Liver (tissue), 9 donors: ENCODE measurements around the gene SMYD1. TPM values are rescaled to one million over a fixed set of nuclear protein-coding genes. Genes with fewer than 3 reads are reported as not detected.

Experiments used
- DNase-seq: peaks from one replicate; pipeline ENCODE4 v3.0.0-alpha.2; 2017; ENCODE audit warnings: low spot score
- H3K27ac ChIP-seq, 2 donors: one replicate each; pipeline ENCODE4 v1.7.0; 2013; ENCODE audit warnings: inconsistent platforms in 2 of 2, low read length in 2 of 2, control low read depth in 1 of 2, low read depth in 1 of 2, mild to moderate bottlenecking in 1 of 2
- H3K27me3 ChIP-seq, 4 donors: one replicate each; pipeline versions ENCODE4 v1.6.1 to v1.7.0; 2013; ENCODE audit warnings: low read length in 3 of 4, inconsistent platforms in 1 of 4, mild to moderate bottlenecking in 1 of 4, moderate library complexity in 1 of 4; ENCODE audit not compliant: control insufficient read depth in 4 of 4, insufficient read depth in 4 of 4
- H3K36me3 ChIP-seq, 4 donors: one replicate each; pipeline versions ENCODE4 v1.6.1 to v1.7.0; 2013; ENCODE audit warnings: low read length in 3 of 4, mild to moderate bottlenecking in 3 of 4, low read depth in 1 of 4, moderate library complexity in 1 of 4; ENCODE audit not compliant: control insufficient read depth in 4 of 4, insufficient read depth in 3 of 4
- H3K4me1 ChIP-seq, 4 donors: one replicate each; pipeline versions ENCODE4 v1.6.1 to v1.7.0; 2013; ENCODE audit warnings: low read length in 3 of 4, mild to moderate bottlenecking in 3 of 4, moderate library complexity in 1 of 4; ENCODE audit not compliant: control insufficient read depth in 4 of 4, insufficient read depth in 4 of 4
- H3K4me3 ChIP-seq, 3 donors: one replicate each; pipeline versions ENCODE4 v1.6.1 to v1.7.0; 2013; ENCODE audit warnings: low read length in 3 of 3, control low read depth in 1 of 3, low read depth in 1 of 3, mild to moderate bottlenecking in 1 of 3
- H3K9ac ChIP-seq, 2 donors: one replicate each; pipeline ENCODE4 v1.7.0; 2013; ENCODE audit warnings: low read length in 2 of 2, mild to moderate bottlenecking in 2 of 2, moderate library complexity in 2 of 2, control low read depth in 1 of 2, low read depth in 1 of 2
- H3K9me3 ChIP-seq, 4 donors: one replicate each; pipeline versions ENCODE4 v1.6.1 to v1.7.0; 2013; ENCODE audit warnings: low read length in 3 of 4; ENCODE audit not compliant: control insufficient read depth in 4 of 4
- ATF3 ChIP-seq: IDR thresholded peaks from 2 replicates; pipeline ENCODE4 v1.6.1; 2016; ENCODE audit warnings: antibody characterized with exemption
- CTCF ChIP-seq: fragments of 150-350 bp; IDR thresholded peaks from 2 replicates; pipeline ENCODE4 v1.5.1; 2017; ENCODE audit warnings: improper control_type of control experiment, low read depth, low read length; ENCODE audit not compliant: missing input control
- EGR1 ChIP-seq, 2 donors: IDR thresholded peaks; 2 replicates each; pipeline ENCODE4 v1.6.1; 2016 to 2018; ENCODE audit warnings: antibody characterized with exemption in 2 of 2, low read depth in 2 of 2
- FOXA1 ChIP-seq: IDR thresholded peaks from 2 replicates; pipeline ENCODE4 v1.6.1; 2016; ENCODE audit warnings: antibody characterized with exemption
- FOXA2 ChIP-seq: IDR thresholded peaks from 2 replicates; pipeline ENCODE4 v1.6.1; 2016; ENCODE audit warnings: antibody characterized with exemption
- GABPA ChIP-seq, 2 donors: IDR thresholded peaks in 1 of 2; conservative IDR thresholded peaks in 1 of 2; 2 replicates each; pipeline ENCODE4 v1.6.1; 2016; ENCODE audit warnings: antibody characterized with exemption in 2 of 2, mild to moderate bottlenecking in 1 of 2, moderate library complexity in 1 of 2
- HNF4A ChIP-seq, 2 donors: conservative IDR thresholded peaks; 2 replicates each; pipeline ENCODE4 v1.6.1; 2016; ENCODE audit warnings: antibody characterized with exemption in 2 of 2, mild to moderate bottlenecking in 2 of 2
- HNF4G ChIP-seq: IDR thresholded peaks from 2 replicates; pipeline ENCODE4 v1.6.1; 2016; ENCODE audit warnings: antibody characterized with exemption
- JUND ChIP-seq, 2 donors: IDR thresholded peaks; 2 replicates each; pipeline ENCODE4 v1.6.1; 2016; ENCODE audit warnings: antibody characterized with exemption in 2 of 2
- MAX ChIP-seq: IDR thresholded peaks from 2 replicates; pipeline ENCODE4 v1.6.1; 2016; ENCODE audit warnings: antibody characterized with exemption
- NR2F2 ChIP-seq: IDR thresholded peaks from 2 replicates; pipeline ENCODE4 v1.6.1; 2016; ENCODE audit warnings: antibody characterized with exemption
- RAD21 ChIP-seq, 2 donors: IDR thresholded peaks; 2 replicates each; pipeline ENCODE4 v1.6.1; 2016; ENCODE audit warnings: antibody characterized with exemption in 2 of 2, mild to moderate bottlenecking in 2 of 2
- REST ChIP-seq: IDR thresholded peaks from 2 replicates; pipeline ENCODE4 v1.6.1; 2016; ENCODE audit warnings: antibody characterized with exemption, mild to moderate bottlenecking
- RXRA ChIP-seq, 2 donors: IDR thresholded peaks; 2 replicates each; pipeline ENCODE4 v1.6.1; 2017 to 2018; ENCODE audit warnings: antibody characterized with exemption in 2 of 2, mild to moderate bottlenecking in 1 of 2
- SP1 ChIP-seq: IDR thresholded peaks from 2 replicates; pipeline ENCODE4 v1.6.1; 2018; ENCODE audit warnings: antibody characterized with exemption, mild to moderate bottlenecking
- TAF1 ChIP-seq: conservative IDR thresholded peaks from 2 replicates; pipeline ENCODE4 v1.6.1; 2016; ENCODE audit warnings: antibody characterized with exemption, mild to moderate bottlenecking
- YY1 ChIP-seq: IDR thresholded peaks from 2 replicates; pipeline ENCODE4 v1.6.1; 2016; ENCODE audit warnings: antibody characterized with exemption, mild to moderate bottlenecking
- ZBTB33 ChIP-seq: IDR thresholded peaks from 2 replicates; pipeline ENCODE4 v1.6.1; 2016; ENCODE audit warnings: antibody characterized with exemption
- WGBS: extraction: QIAGEN DNeasy Blood & Tissue Kit; methylation state at CpG from one replicate; pipeline ENCODE4 v1.1.7; 2013; 5-methylcytosine and 5-hydroxymethylcytosine counted together
- polyA plus RNA-seq, 2 donors: library from polyadenylated mRNA; stranded (reverse) in 1 of 2; unstranded in 1 of 2; fragments of 200-250 nt in 1 of 2; fragments of >200 nt in 1 of 2; fragmentation: Nextera tagmentation in 1 of 2; extraction: Ambion mirVana in 1 of 2; gene quantifications; one replicate each; pipeline versions ENCODE4 v1.2.1 to v1.2.3, GENCODE V29; 2013 to 2015
- total RNA-seq, 2 donors: library from RNA; depleted of rRNA; stranded (reverse); fragments of >200 nt; gene quantifications; one replicate each; pipeline ENCODE4 v1.2.3, GENCODE V29; 2014
- donor health status: healthy.
- donor health status: healthy.
- donor health status: healthy.
- donor health status: healthy.
- donor health status: healthy.

Gene SMYD1
- total and polyA plus RNA-seq, 4 donors = not detected

- peak overlapping the region; percentile 63 to 98 (median 95) for H3K4me3 ChIP-seq
- no peak for DNase-seq
- peak overlapping the region; percentile 53 to 88 for H3K9ac ChIP-seq
- TF ChIP-seq ATF3 (no peak), GABPA (IDR thresholded peaks at IDR 0.05 in 1 of 2, conservative IDR thresholded peaks at IDR 0.05 in 1 of 2) (no peak), ZBTB33 (no peak), JUND (IDR thresholded peaks at IDR 0.05) (no peak), NR2F2 (no peak), CTCF (no peak), HNF4A (conservative IDR thresholded peaks at IDR 0.05) (no peak), RAD21 (IDR thresholded peaks at IDR 0.05) (no peak)
- peak overlapping the region; percentile 48 to 68 for H3K27ac ChIP-seq
- peaks cover 14 to 61% (median 47%) of the 10 kb centered on the region in 4 donors for H3K4me1 ChIP-seq
- H3K27me3 ChIP-seq = no peaks in the 10 kb centered on the region
- 17% methylated on average over 1 of the region's 1 CpG for WGBS
- no peaks in the 10 kb centered on the region for H3K9me3 ChIP-seq
- H3K36me3 ChIP-seq = peaks cover 0 to 8% (median 5%) of the 10 kb centered on the region in 4 donors
Observed at GRCh38 chr2:88127638-88127887, 59.9 kb downstream of the SMYD1 start.

GRCh38 chr2:88127888-88128653 lies 60.4 kb downstream of the SMYD1 start, which contains the start of gene FABP1:
Gene FABP1 (minus strand): TSS chr2:88128062. CDS start chr2:88128017, 45 bp downstream.
- H3K4me3 ChIP-seq = peak within 1 kb of the TSS; percentile 63 to 98 (median 95)
- peaks cover 16 to 64% (median 48%) of the 10 kb centered on the region in 4 donors for H3K4me1 ChIP-seq
- peaks cover 0 to 8% (median 5%) of the 10 kb centered on the region in 4 donors for H3K36me3 ChIP-seq
- peak; percentile 77 for DNase-seq
- TF ChIP-seq CTCF (no peak), HNF4G (peak; percentile 24), HNF4A (conservative IDR thresholded peaks at IDR 0.05) (peak; percentile 64 to 80), FOXA1 (peak; percentile 79), YY1 (peak; percentile 84), SP1 (peak; percentile 86), ATF3 (peak; percentile 30), ZBTB33 (peak; percentile 70), JUND (IDR thresholded peaks at IDR 0.05) (peak; percentile 27 to 37), RAD21 (IDR thresholded peaks at IDR 0.05) (peak; percentile 58 to 66), RXRA (IDR thresholded peaks at IDR 0.05) (peak; percentile 85 to 90), TAF1 (peak; percentile 100), FOXA2 (peak; percentile 96), REST (peak; percentile 96), NR2F2 (peak; percentile 91), MAX (peak; percentile 34), GABPA (IDR thresholded peaks at IDR 0.05 in 1 of 2, conservative IDR thresholded peaks at IDR 0.05 in 1 of 2) (no peak), EGR1 (IDR thresholded peaks at IDR 0.05; ENCODE audit: low read depth in 2 of 2) (peak in 1 of 2 donors; percentile 15)
- H3K27ac ChIP-seq = peak within 1 kb of the TSS; percentile 48 to 68
- H3K9ac ChIP-seq = peak within 1 kb of the TSS; percentile 53 to 88
- no peaks in the 10 kb centered on the region for H3K27me3 ChIP-seq
- H3K9me3 ChIP-seq = no peaks in the 10 kb centered on the region
- WGBS = 29% methylated on average over 12 of the region's 12 CpGs
